ENCODE results near the gene AMPH.
A peak's percentile ranks its signal among the peaks of the same experiment; 100 is the strongest.
"Not testable (repeated sequence)": the region's sequence is repeated elsewhere in the genome, so short reads cannot be mapped to it uniquely, and the experiment has no call there.

AMPH gene

GRCh38 chr7:38349869-38350583 is 281.1 kb downstream of the AMPH start:
- DNase-seq (ENCODE audit: low read depth) = not testable (repeated sequence)

DNA sequence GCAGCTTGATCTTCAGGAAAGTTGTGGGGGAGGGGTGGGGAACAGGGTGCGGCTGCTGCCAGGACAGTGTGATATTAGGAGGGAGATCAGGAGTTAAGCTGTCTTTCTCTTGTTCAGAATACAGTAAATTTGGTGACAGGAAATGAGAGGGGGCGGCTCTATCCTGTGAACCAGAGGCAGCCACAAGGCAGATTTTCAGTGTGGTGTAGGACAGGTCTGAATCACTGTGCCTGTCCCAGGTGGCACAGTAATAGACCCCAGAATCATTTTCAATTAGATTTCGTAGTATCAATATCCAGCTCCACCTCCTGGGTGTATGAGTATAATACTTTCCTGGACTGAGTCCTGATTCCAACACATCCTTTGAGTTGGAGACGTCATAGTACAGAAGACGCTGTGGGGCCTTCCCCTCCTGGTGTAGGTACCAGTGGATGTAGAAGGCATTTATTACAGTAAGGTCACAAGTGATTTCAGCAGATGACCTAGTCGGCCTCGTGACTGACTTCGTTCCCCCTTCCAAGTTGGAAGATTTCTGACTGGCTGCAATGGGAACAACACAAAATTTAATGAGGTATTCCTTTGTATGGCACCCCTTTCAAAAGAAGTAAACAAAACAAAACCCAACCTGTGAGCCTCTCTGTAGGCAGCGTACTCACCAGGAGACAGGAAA is 281.9 kb downstream of the AMPH start:
- not testable (repeated sequence) for DNase-seq (ENCODE audit: low read depth)

DNA sequence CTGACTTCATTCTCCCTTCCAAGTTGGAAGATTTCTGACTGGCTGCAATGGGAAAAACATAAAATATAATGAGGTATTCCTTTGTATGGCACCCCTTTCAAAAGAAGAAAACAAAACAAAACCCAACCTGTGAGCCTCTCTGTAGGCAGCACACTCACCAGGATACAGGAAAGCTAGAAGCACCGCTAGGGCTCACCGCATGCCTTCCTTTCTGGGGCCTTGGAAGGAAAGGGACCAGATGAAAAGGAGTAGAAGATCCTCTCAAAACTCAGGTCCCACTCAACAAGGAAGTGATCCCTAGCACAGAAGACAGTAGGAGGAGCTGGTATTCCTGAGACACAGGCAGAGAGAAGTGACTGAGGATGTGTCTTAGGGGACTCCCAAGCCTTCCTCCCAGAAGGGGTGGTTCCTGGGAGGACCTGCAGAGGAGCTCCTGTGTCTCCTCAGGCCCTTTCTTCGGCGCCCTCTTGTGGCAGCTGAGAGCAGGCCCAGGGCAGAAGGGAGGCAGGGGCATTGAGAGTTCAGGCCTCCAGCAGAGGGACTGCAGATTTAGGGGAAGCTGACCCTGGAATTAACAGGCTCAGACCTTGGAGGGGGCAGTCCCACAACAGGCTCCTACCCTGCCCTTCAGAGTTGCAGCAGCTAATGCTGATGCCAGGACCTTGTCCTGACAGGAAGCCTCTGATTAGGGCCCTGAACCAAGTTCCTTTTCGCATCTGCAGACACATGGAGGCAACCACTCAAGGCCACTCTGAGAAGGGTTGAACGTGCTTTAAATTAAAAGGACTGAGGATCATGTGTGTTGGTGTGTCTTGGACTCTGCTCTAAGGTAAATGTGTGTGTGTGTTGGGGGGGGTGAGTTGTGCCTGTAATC is 285.6 kb downstream of the AMPH start:
- DNase-seq (ENCODE audit: low read depth) = not testable (repeated sequence)

GRCh38 chr7:38344741-38345140 is 286.4 kb downstream of the AMPH start:
- DNase-seq (ENCODE audit: low read depth) = not testable (repeated sequence)

GRCh38 chr7:38342135-38342534 is 289.0 kb downstream of the AMPH start:
- not testable (repeated sequence) for DNase-seq (ENCODE audit: low read depth)

GRCh38 chr7:38341172-38341705 is 289.9 kb downstream of the AMPH start:
- not testable (repeated sequence) for DNase-seq (ENCODE audit: low read depth)

DNA sequence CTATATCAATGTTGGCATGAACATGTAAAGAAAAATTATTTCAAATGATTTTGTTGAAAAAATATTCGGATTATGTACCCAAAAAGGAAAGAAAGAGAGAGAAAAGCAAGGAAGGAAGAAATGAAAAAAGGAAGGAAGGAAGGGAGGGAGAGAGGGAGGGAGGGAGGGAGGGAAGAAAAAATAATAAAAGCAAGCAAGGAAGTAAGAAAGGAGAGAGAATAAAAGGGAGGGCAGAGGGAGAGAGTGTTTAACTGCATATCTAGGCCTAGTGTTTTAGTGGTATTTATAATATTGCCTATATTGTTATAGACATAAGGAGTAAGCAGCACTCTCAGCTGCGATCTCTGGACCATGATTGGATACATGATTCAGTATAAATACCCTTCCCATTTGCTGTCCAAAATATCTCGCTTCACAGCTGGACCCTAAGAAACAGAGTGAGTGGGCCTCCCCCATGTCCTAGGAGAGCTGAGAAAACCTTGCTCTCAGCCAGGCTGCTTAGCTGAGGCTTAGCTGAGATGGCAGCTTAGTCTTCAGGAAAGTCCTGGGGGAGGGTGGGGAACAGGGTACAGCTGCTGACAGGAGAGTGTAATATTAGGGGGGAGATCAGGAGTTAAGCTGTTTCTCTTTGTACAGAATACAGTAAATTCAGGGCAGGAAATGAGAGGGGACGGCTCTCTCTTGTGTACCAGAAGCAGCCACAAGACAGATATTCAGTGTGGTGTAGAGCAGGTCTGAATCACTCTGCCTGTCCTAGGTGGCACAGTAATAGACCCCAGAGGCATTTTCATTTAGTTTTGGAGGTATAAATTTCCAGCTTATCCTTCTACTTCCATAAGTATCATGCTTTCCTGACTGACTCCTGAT is 291.0 kb downstream of the AMPH start:
- DNase-seq (ENCODE audit: low read depth) = no peak

GRCh38 chr7:38336148-38336515 is 295.0 kb downstream of the AMPH start:
- DNase-seq (ENCODE audit: low read depth) = not testable (repeated sequence)

GRCh38 chr7:38335492-38336147 is 295.6 kb downstream of the AMPH start:
- DNase-seq (ENCODE audit: low read depth) = peak; percentile 68

- no peak for DNase-seq (ENCODE audit: low read depth)
Observed at GRCh38 chr7:38335128-38335491, 296.1 kb downstream of the AMPH start.

- DNase-seq (ENCODE audit: low read depth) = no peak
Observed at GRCh38 chr7:38334163-38334562, 297.0 kb downstream of the AMPH start.
